HG03521 (cell line): ENCODE results near the gene SEC24C.
"Not testable (repeated sequence)": the region's sequence is repeated elsewhere in the genome, so short reads cannot be mapped to it uniquely, and the experiment has no call there.

ENCODE experiments used
- ATAC-seq: cut with Tn5 transposase; IDR thresholded peaks from one replicate; pipeline ENCODE4 v1.9.1; 2021; ENCODE audit warnings: mild to moderate bottlenecking, moderate library complexity; ENCODE audit not compliant: unreplicated experiment

The SEC24C gene

GRCh38 chr10:73730153-73730906 lies 13.8 kb upstream of the SEC24C start:
- peak; percentile 74 for ATAC-seq

DNA sequence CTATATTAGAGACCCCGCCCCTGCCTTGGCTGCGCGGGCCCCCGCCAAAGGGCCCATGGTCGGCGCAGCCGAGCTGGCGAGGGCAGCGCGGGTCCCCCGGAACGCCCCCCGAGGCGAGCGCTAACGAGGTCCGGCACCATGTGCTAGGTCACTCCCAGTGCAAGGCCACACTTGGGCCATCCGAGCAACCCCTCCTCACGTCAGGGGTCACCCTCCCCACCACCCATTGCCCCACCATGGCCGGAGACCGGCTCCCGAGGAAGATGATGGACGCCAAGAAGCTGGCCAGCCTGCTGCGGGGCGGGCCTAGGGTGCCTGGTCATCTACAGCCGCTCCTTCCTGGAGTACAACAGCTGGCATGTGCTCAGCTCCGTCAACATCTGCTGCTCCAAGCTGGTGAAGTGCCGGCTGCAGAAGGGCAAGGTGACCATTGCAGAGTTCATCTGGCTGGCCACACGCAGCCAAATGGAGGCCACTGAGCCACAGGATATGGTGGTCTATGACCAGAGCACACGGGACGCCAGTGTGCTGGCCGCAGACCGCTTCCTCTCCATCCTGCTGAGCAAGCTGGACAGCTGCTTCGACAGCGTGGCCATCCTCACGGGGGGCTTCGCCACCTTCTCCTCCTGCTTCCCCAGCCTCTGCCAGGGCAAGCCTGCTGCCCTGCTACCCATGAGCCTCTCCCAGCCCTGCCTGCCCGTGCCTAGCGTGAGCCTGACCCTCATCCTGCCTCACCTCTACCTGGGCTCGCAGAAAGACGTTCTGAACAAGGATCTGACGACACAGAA lies 12.4 kb upstream of the SEC24C start:
- no peak for ATAC-seq

- no peak for ATAC-seq
Measured at GRCh38 chr10:73732426-73732825, 11.7 kb upstream of the SEC24C start.

- ATAC-seq: no peak
Measured at GRCh38 chr10:73732931-73733623, 11.1 kb upstream of the SEC24C start.

- ATAC-seq: no peak
Measured at GRCh38 chr10:73734028-73734720, 10.0 kb upstream of the SEC24C start.

DNA sequence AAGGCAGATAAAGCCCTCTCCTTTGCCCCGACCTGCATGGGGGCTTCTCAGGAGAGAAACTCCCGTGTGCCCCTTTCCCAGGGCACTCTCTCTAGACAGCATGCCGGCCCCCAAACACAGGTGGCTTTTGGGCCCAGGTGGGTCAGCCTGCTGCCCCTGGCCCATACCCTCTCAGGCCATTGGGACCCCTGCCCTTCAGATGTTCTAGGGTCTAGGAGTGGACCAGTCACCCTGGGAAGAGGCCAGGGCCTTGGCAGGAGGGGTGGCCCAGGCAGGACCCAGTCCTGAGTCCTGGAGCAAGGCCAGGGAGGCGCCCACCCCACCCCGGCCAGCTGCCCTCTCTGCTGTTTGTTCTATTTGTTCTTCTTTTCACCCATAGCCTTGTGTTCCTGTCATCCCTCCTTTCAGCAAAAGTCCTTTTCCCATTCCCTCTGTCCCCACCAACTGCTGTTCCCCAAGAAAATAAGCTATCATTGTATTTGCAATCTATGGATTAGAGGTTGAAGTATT lies 9.3 kb upstream of the SEC24C start:
- ATAC-seq: no peak

GRCh38 chr10:73740501-73741254 lies 3.5 kb upstream of the SEC24C start:
- not testable (repeated sequence) for ATAC-seq

GRCh38 chr10:73742454-73742734 lies 1.8 kb upstream of the SEC24C start:
- ATAC-seq: no peak

DNA sequence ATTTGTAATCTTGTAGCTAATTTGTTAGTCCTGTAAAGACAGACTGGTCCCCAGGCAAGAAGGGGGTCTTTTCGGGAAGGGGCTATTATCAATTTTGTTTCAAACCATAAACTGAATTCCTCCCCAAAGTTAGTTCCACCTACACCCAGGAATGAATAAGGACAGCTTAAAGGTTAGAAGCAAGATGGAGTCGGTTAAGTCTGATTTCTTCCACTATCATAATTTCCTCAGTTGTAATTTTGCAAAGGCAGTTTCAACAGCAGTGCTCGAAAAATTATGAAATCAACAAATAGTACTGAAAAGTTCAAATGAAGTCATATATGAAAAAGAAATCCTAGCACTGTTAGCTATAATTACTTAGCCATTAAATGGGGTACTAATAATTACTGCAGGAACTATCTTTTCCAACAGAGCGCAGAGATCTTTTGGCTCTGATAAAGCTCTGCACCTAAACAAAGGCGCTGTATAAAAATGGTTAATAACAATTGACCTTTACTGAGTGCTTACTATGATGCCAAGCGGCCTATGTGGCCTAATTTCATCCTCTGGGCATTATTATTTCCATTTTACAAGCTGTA lies 756 bp upstream of the SEC24C start:
- no peak for ATAC-seq

DNA sequence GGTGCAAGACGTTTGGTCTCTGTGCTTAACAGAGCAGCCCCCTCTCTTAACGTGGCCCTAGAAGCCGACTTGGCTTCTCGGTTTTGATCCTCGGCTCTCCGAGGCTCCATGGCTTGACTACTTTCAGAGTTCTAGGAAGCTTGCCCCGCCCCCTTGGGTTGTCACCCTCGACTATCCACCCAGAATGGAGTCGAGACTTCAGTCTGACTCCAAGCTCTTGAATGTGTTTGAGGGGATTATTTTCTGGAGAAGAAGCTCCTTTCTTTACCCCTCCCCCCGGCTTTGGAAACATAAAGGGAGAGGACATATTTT lies 448 bp downstream of the SEC24C start:
- ATAC-seq: peak; percentile 13

DNA sequence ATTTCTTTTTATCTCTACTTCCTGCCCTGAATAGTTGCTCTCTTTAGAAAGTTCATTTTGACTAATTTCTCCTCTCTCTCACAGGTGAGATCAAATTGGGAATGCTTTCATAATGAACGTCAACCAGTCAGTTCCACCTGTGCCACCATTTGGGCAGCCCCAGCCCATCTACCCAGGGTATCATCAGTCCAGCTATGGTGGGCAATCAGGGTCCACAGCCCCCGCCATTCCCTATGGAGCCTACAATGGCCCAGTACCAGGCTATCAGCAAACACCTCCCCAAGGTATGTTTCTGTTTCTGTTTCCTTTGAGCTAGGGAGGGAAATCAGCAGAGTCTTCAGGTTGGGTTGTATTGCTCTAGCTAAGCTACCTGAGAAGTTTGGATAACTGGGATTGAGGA lies 2.5 kb downstream of the SEC24C start:
- ATAC-seq: no peak

GRCh38 chr10:73750819-73751218 lies 6.6 kb downstream of the SEC24C start:
- ATAC-seq: no peak

DNA sequence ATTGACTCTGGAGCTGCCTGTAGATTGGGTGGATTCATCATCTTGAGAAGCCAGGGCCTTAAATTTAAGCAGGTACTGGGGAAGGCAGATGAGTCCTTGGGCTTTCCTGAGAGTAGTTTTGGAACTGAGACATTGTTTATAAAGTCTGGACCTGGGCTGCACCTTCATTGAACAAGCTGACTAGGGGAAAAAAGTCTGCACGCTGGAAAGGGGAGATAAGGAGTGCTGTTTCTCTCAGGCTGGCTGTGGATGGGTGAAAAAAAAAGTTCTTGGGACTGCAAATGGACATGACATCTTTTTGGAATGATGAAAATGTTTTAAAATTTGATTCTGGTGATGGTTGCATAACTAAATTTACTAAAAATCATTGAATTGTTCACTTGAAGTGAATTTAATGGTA lies 12.0 kb downstream of the SEC24C start:
- ATAC-seq: no peak

DNA sequence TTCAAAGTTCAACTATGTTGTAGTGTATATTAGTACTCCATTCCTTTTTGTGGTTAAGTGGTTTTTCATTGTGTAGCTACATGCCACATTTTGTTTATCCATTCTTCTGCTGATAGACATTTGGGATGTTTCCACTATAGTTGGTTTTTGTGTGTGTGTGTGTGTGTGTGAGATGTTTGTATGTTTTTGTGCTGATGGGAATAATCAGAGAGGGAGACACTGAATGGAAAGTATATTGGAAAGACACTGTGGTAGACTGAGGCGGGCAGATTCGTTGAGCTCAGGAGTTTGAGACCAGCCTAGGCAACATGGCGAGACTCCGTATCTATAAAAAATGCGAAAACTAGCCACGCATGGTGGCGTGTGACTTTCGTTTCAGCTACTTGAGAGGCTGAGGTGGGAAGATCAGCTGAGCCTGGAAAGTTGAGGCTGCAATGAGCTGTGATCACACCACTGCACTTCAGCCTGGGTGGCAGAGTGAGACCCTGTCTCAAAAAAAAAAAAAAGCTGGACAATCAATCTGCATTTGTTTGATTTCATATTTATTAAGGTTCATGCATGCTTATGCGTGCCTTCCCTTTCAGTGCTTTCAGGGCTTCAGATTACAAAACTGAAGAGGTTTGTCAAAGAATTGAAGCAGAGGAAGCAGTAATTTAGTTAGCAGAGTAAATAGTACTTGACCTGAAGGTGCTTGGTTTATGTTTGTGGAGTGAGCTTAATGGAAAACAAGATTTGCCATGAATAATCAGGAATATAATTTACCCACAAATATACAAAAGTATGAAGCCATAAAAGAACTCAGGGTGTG lies 14.7 kb downstream of the SEC24C start:
- ATAC-seq: no peak

DNA sequence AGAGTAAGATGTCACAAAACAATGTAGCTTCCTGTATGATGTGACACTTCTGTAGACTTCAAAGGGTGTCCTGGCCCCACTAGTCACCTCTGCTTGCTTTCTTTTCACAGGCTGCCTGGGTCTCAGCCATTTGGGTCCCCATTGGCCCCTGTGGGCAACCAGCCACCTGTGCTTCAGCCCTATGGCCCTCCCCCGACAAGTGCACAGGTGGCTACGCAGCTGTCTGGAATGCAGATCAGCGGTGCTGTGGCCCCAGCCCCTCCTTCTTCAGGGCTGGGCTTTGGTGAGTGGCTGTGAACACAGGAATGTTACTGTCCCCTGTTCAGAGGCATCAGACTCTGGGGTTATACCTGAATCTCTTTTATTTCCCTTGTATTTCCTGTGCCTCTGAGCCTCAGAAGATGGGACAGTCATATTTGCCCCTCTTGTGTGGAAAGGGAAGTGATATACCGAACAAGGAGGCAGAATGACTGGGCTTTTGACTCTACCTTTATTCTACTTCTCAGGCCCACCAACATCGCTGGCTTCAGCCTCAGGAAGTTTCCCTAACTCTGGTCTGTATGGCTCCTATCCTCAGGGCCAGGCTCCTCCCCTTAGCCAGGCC lies 15.4 kb downstream of the SEC24C start:
- no peak for ATAC-seq

DNA sequence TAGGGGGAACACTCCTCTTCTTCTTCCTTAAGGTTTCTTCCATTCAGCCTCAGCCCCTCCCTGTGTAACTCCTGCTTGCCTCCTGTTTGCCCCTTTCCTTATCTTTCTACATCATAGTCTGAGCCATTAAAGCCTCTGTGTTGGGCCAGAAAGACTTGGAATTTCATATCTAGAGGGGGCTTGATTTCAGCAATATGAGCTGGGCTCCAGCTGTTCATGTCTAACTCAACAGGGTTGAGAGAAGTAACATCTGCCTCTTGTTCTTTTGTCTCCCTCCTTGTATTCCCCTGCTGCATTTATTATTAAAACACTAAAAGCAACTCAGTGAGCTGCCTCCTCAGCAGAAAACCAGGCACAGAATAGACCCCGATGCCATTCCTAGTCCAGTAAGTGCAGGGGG lies 17.6 kb downstream of the SEC24C start:
- no peak for ATAC-seq

- no peak for ATAC-seq
Measured at GRCh38 chr10:73762915-73763314, 18.7 kb downstream of the SEC24C start.

DNA sequence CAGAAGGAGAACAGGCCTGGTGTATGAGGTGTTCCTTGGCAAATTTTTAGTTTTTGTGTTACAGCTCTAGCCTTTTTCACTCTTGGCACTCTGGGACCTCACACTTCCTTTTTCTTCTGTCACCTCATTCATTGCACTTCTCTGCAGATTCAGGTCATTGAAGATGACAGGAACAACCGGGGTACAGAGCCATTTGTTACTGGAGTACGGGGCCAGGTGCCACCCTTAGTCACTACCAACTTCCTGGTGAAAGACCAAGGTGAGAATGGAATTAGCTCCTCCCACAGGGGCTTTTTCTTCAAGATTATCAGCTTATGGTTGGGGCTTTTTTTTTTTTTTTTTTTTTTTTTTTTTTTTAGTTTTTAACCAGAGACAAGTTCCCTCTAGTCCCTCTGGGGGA lies 19.2 kb downstream of the SEC24C start:
- no peak for ATAC-seq

- no peak for ATAC-seq
Measured at GRCh38 chr10:73765066-73765465, 20.9 kb downstream of the SEC24C start.
